Right atrium auricular region (tissue), 2 donors: Measurements from ENCODE around the gene TREM2. TPM values are rescaled to one million over a fixed set of nuclear protein-coding genes. Genes with fewer than 3 reads are reported as not detected.
"Not testable (repeated sequence)": the region's sequence is repeated elsewhere in the genome, so short reads cannot be mapped to it uniquely, and the experiment has no call there.

Experiments
- DNase-seq: peaks from one replicate; pipeline ENCODE4 v3.0.0-alpha.2; 2019; ENCODE audit warnings: low spot score
- H3K27ac ChIP-seq, 2 donors: fragments of 200-600 bp; sonication (generic); 1 replicate in 1 of 2; 2 replicates in 1 of 2; pipeline ENCODE4 v1.5.1; 2016 to 2019
- H3K27me3 ChIP-seq, 2 donors: fragments of 200-600 bp; sonication (generic); one replicate each; pipeline versions ENCODE4 v1.5.1 to v1.6.0; 2017 to 2019
- H3K36me3 ChIP-seq: fragments of 200-600 bp; sonication (generic); one replicate; pipeline ENCODE4 v1.5.1; 2016
- H3K4me1 ChIP-seq, 2 donors: fragments of 200-600 bp; sonication (generic); one replicate each; pipeline versions ENCODE4 v1.5.1 to v1.6.0; 2017 to 2019
- H3K4me3 ChIP-seq, 2 donors: fragments of 200-600 bp; sonication (generic); 1 replicate in 1 of 2; 2 replicates in 1 of 2; pipeline ENCODE4 v1.5.1; 2017 to 2019; ENCODE audit warnings: mild to moderate bottlenecking in 1 of 2, moderate library complexity in 1 of 2
- H3K9me3 ChIP-seq, 2 donors: fragments of 200-600 bp; sonication (generic); one replicate each; pipeline ENCODE4 v1.5.1; 2019
- total RNA-seq, 2 donors: library from RNA; depleted of rRNA; stranded (reverse); fragments of >200 nt; gene quantifications; one replicate each; pipeline ENCODE4 v1.1.0, GENCODE V29; 2016
- TF ChIP-seq, protein P1 (sequence below), 2 donors: fragments of 200-600 bp; sonication (generic); IDR thresholded peaks; one replicate each; pipeline ENCODE4 v1.5.1; 2019; ENCODE audit warnings: antibody characterized with exemption in 2 of 2

TREM2 gene
- total RNA-seq, 2 donors from 2014 or later: 1.6 to 7.0 TPM

GRCh38 chr6:41193884-41194283 is 31.0 kb upstream of the TREM2 start:
- Histone ChIP-seq H3K4me1 (no peaks in the 10 kb centered on the region), H3K4me3 (no peak overlapping the region), H3K36me3 (no peaks in the 10 kb centered on the region), H3K9me3 (peaks cover 0 to 9% of the 10 kb centered on the region in 2 donors), H3K27me3 (no peaks in the 10 kb centered on the region), H3K27ac (no peak overlapping the region)
- TF ChIP-seq, protein P1, sequence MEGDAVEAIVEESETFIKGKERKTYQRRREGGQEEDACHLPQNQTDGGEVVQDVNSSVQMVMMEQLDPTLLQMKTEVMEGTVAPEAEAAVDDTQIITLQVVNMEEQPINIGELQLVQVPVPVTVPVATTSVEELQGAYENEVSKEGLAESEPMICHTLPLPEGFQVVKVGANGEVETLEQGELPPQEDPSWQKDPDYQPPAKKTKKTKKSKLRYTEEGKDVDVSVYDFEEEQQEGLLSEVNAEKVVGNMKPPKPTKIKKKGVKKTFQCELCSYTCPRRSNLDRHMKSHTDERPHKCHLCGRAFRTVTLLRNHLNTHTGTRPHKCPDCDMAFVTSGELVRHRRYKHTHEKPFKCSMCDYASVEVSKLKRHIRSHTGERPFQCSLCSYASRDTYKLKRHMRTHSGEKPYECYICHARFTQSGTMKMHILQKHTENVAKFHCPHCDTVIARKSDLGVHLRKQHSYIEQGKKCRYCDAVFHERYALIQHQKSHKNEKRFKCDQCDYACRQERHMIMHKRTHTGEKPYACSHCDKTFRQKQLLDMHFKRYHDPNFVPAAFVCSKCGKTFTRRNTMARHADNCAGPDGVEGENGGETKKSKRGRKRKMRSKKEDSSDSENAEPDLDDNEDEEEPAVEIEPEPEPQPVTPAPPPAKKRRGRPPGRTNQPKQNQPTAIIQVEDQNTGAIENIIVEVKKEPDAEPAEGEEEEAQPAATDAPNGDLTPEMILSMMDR (IDR thresholded peaks at IDR 0.05): no peak
- peak; percentile 2 for DNase-seq

GRCh38 chr6:41193171-41193734 is 30.3 kb upstream of the TREM2 start:
- Histone ChIP-seq H3K27ac (no peak overlapping the region), H3K9me3 (peaks cover 0 to 9% of the 10 kb centered on the region in 2 donors), H3K4me3 (no peak overlapping the region), H3K27me3 (no peaks in the 10 kb centered on the region), H3K4me1 (no peaks in the 10 kb centered on the region), H3K36me3 (no peaks in the 10 kb centered on the region)
- DNase-seq: peak; percentile 32
- TF ChIP-seq, protein P1 (IDR thresholded peaks at IDR 0.05): no peak

- Histone ChIP-seq H3K9me3 (peaks cover 0 to 9% of the 10 kb centered on the region in 2 donors), H3K4me1 (no peaks in the 10 kb centered on the region), H3K27ac (no peak overlapping the region), H3K36me3 (no peaks in the 10 kb centered on the region), H3K27me3 (no peaks in the 10 kb centered on the region), H3K4me3 (no peak overlapping the region)
- DNase-seq: peak; percentile 21
- TF ChIP-seq, protein P1 (IDR thresholded peaks at IDR 0.05): peak in 1 of 2 donors; percentile 39
Observed at GRCh38 chr6:41191569-41191968, 28.7 kb upstream of the TREM2 start.

GRCh38 chr6:41190791-41191190 is 27.9 kb upstream of the TREM2 start:
- Histone ChIP-seq H3K4me1 (no peaks in the 10 kb centered on the region), H3K36me3 (no peaks in the 10 kb centered on the region), H3K9me3 (peaks cover 0 to 9% of the 10 kb centered on the region in 2 donors), H3K27ac (no peak overlapping the region), H3K27me3 (no peaks in the 10 kb centered on the region), H3K4me3 (no peak overlapping the region)
- TF ChIP-seq, protein P1 (IDR thresholded peaks at IDR 0.05): no peak
- no peak for DNase-seq

GRCh38 chr6:41189967-41190366 is 27.1 kb upstream of the TREM2 start:
- Histone ChIP-seq H3K4me1 (no peaks in the 10 kb centered on the region), H3K4me3 (no peak overlapping the region), H3K27ac (no peak overlapping the region), H3K9me3 (peaks cover 0 to 9% of the 10 kb centered on the region in 2 donors), H3K27me3 (no peaks in the 10 kb centered on the region), H3K36me3 (no peaks in the 10 kb centered on the region)
- TF ChIP-seq, protein P1 (IDR thresholded peaks at IDR 0.05): no peak
- DNase-seq: peak; percentile 4

DNA sequence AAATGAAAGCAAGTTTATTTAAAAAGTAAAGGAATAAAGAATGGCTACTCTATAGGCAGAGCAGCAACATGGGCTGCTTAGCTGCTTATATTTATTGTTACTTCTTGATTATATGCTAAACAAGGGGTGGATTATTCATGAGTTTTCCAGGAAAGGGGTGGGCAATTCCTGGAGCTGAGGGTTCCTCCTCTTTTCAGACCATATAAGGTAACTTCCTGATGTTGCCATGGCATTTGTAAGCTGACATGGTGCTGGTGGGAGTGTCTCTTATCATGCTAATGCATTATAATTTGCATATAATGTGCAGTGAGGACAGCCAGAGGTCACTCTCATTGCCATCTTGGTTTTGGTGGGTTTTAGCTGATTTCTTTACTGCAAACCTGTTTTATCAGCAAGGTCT is 26.1 kb upstream of the TREM2 start:
- H3K27ac ChIP-seq, H3K27me3 ChIP-seq, H3K36me3 ChIP-seq, H3K4me1 ChIP-seq, H3K9me3 ChIP-seq, H3K4me3 ChIP-seq: not testable (repeated sequence)
- DNase-seq: peak; percentile 16
